ACC112 (cell line): Measurements from ENCODE around the gene SRRM1.
"Not testable (repeated sequence)": the region's sequence is repeated elsewhere in the genome, so short reads cannot be mapped to it uniquely, and the experiment has no call there.

ENCODE experiments used
- H2AFZ ChIP-seq: fragments of 200-600 bp; sonication (generic); one replicate; pipeline ENCODE4 v1.6.0; 2017; ENCODE audit warnings: antibody characterized with exemption, low read length; ENCODE audit not compliant: unreplicated experiment
- H3K27ac ChIP-seq: fragments of 200-600 bp; sonication (generic); 2 replicates; pipeline ENCODE4 v1.5.1; 2014; ENCODE audit warnings: low read depth, mild to moderate bottlenecking, antibody characterized with exemption, low read length, moderate library complexity
- H3K27me3 ChIP-seq: fragments of 200-600 bp; sonication (generic); 2 replicates; pipeline ENCODE4 v1.6.1; 2014; ENCODE audit warnings: mild to moderate bottlenecking, antibody characterized with exemption, low read length, moderate library complexity, mixed read lengths; ENCODE audit not compliant: insufficient read depth
- H3K36me3 ChIP-seq: fragments of 200-600 bp; sonication (generic); 2 replicates; pipeline ENCODE4 v1.6.1; 2016; ENCODE audit warnings: mild to moderate bottlenecking, antibody characterized with exemption, low read length, moderate library complexity, mixed read lengths; ENCODE audit not compliant: insufficient read depth
- H3K4me1 ChIP-seq: fragments of 200-600 bp; sonication (generic); one replicate; pipeline ENCODE4 v1.6.1; 2016; ENCODE audit warnings: low read length, mixed read lengths; ENCODE audit not compliant: insufficient read depth, unreplicated experiment, control insufficient read depth
- H3K4me3 ChIP-seq: fragments of 200-600 bp; sonication (generic); 2 replicates; pipeline ENCODE4 v1.5.1; 2014; ENCODE audit warnings: mild to moderate bottlenecking, low read depth, low read length
- H3K79me2 ChIP-seq: fragments of 200-600 bp; sonication (generic); one replicate; pipeline ENCODE4 v1.6.0; 2016; ENCODE audit warnings: low read length; ENCODE audit not compliant: control insufficient read depth, unreplicated experiment, insufficient read depth

SRRM1 gene

DNA sequence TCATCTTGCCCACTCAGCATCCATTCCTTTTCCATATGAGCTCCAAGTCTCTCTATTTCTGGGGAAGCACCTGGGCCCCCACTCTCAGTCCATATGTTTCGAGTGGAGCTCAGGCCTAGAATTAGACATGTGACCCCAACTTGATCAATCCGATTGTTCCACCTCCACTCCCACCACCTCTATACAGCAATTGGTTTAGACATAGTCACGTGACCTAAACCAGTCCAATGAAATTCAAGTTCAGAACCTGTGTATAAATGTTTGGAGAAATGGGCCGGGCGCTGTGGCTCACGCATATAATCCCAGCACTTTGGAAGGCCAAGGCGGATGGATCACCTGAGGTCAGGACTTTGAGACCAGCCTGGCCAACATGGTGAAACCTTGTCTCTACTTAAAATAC, 72.6 kb downstream of the SRRM1 start:
- no peaks in the 10 kb centered on the region for H3K27me3 ChIP-seq
- peaks cover 52% of the 10 kb centered on the region for H3K4me1 ChIP-seq
- H2AFZ ChIP-seq, result peak overlapping the region; percentile 16
- H3K4me3 ChIP-seq, result no peak overlapping the region
- no peaks in the 10 kb centered on the region for H3K79me2 ChIP-seq
- no peaks in the 10 kb centered on the region for H3K36me3 ChIP-seq
- peak overlapping the region; percentile 63 for H3K27ac ChIP-seq

DNA sequence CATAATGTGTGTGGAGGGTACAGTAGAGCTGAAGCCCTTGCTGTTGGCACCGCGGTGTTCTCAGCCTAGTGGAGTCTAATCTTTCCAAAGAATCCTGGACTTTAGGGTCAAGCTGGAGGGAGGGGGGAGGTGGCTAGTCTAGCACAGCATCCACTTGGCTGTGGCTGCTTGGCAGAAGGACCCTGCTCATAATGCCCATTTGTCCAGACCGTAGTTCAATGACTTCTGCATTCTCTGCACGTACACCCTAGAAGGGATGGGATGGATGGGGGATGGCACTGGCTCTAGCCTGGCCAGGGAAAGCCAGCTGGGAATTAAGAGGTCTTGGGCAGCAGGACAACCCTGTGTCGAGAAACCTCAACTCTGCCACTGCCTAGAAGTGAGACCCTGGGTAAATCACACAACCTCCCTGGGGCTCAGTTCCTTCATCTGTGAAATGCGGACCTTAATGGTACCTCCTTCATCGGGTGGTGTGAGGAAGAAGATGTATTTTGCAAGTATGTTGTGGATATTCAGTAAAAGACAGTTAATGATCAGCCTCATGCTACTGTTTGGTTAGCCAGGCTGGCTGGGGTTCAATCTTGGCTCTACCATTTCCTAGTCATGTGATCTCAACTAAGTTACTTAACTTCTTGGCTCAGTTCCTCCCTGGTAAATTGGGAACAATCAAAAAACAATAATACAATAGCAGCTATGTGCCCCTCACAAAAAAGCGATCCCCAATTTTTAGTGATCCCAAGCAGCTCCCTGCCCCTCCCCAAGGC, 75.0 kb downstream of the SRRM1 start:
- Histone ChIP-seq H3K4me1 (peaks cover 52% of the 10 kb centered on the region), H3K79me2 (no peaks in the 10 kb centered on the region), H3K27me3 (no peaks in the 10 kb centered on the region), H3K4me3 (no peak overlapping the region), H3K36me3 (no peaks in the 10 kb centered on the region), H3K27ac (peak overlapping the region; percentile 42), H2AFZ (no peak overlapping the region)

DNA sequence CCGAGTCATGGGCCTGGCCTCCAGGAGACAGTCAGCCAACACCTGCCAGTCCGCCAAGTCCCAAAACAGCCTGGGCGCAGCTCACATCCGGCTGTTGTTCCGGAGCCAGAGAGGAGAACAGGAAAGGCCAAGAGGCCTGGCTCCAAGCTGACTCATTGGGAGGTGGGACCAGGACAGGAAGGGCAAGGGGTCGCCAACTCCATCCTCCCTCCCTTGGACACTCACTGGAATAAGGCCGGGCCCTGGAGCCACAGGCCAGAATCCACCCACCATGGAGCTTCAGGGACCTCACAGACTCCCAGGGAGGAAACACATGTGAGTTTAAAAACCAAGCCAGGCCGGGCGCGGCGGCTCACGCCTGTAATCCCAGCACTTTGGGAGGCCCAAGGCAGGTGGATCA, 77.0 kb downstream of the SRRM1 start:
- H3K36me3 ChIP-seq, result no peaks in the 10 kb centered on the region
- H3K4me1 ChIP-seq, result peaks cover 42% of the 10 kb centered on the region
- H2AFZ ChIP-seq, result no peak overlapping the region
- H3K4me3 ChIP-seq, result no peak overlapping the region
- H3K27ac ChIP-seq, result peak overlapping the region; percentile 80
- H3K79me2 ChIP-seq, result no peaks in the 10 kb centered on the region
- no peaks in the 10 kb centered on the region for H3K27me3 ChIP-seq

DNA sequence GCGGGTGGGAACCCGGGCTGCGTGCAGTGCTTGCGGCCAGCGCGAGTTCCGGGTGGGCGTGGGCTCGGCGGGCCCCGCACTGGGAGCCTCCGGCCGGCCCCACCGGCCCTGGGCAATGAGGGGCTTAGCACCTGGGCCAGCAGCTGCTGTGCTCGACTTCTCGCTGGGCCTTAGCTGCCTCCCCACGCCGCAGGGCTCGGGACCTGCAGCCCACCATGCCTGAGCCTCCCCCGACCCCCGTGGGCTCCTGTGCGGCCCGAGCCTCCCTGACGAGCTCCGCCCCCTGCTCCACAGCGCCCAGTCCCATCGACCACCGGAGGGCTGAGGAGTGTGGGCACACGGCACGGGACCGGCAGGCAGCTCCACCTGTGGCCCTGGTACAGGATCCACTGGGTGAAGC, 78.4 kb downstream of the SRRM1 start:
- Histone ChIP-seq H2AFZ (no peak overlapping the region), H3K4me3 (no peak overlapping the region), H3K27ac (no peak overlapping the region), H3K4me1 (peaks cover 42% of the 10 kb centered on the region), H3K27me3 (no peaks in the 10 kb centered on the region), H3K79me2 (no peaks in the 10 kb centered on the region), H3K36me3 (no peaks in the 10 kb centered on the region)

DNA sequence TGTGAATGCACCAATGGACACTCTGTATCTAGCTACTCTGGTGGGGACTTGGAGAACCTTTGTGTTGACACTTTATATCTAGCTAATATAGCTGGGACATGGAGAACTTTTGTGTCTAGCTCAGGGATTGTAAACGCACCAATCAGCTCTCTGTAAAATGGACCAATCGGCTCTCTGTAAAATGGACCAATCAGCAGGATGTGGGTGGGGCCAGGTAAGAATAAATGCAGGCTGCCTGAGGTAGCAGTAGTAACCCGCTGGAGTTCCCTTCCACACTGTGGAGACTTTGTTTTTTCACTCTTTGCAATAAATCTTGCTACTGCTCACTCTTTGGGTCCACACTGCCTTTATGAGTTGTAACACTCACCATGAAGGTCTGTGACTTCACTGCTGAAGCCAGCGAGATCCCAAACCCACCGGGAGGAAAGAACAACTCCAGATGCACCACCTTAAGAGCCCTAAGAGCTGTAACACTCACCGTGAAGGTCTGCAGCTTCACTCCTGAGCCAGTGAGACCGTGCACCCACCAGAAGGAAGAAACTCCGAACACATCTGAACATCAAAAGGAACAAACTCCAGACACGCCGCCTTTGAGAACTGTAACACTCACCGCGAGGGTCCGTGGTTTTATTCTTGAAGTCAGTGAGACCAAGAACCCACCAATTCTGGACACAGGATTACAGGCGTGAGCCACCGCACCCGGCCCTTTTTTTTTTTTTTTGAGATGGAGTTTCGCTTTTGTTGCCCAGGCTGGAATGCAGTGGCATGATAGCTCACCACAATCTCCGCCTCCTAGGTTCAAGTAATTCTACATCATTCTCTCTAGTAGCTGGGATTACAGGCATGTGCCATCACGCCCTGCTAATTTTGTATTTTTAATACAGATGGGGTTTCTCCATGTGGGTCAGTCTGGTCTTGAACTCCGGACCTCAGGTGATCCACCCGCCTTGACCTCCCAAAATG, 79.3 kb downstream of the SRRM1 start:
- not testable (repeated sequence) for H2AFZ ChIP-seq, H3K36me3 ChIP-seq, H3K27ac ChIP-seq, H3K4me3 ChIP-seq, H3K79me2 ChIP-seq, H3K27me3 ChIP-seq
- H3K4me1 ChIP-seq, result peaks cover 42% of the 10 kb centered on the region
